GM21515 (cell line): ENCODE results near the gene AKR1C1.
"Not testable (repeated sequence)": the region's sequence is repeated elsewhere in the genome, so short reads cannot be mapped to it uniquely, and the experiment has no call there.

Experiments used
- ATAC-seq: cut with Tn5 transposase; IDR thresholded peaks from one replicate; pipeline ENCODE4 v1.9.1; 2021; ENCODE audit not compliant: unreplicated experiment

AKR1C1 gene

DNA sequence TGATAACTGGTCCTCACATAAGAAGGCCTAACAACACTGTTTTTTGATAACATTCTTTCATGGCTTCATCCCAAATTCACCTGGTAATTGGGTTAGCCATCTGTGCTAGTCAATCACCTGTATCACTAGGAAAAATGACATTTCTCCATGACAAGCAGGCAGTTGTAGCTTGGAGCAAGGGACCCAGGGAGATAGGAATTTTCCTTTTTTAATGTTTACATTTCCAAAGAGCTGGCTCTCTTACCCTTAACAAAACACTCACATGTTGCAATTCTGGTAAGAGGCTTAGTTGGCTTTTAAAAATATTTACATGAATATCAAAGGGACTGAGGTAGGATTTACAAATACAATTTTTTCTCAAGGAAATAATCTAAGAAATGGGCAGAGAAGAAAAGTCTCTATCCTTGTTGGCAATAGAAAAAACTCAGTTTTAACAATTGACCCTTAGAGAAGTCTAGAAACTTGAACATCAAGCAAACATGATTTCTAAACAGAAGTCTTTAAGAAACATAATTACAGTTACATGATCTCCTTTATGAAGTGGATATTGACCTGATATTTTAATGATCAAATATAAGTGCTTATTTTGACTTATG lies 16.1 kb upstream of the AKR1C1 start:
- ATAC-seq, result no peak

- ATAC-seq, result no peak
These were observed 15.3 kb upstream of the AKR1C1 start for GRCh38 chr10:4947635-4948596.

GRCh38 chr10:4951512-4952162 lies 11.6 kb upstream of the AKR1C1 start:
- ATAC-seq, result not testable (repeated sequence)

GRCh38 chr10:4953405-4953804 lies 9.8 kb upstream of the AKR1C1 start:
- no peak for ATAC-seq

- ATAC-seq, result not testable (repeated sequence)
These were observed 7.1 kb upstream of the AKR1C1 start for GRCh38 chr10:4956088-4956487.

- not testable (repeated sequence) for ATAC-seq
These were observed 6.1 kb upstream of the AKR1C1 start for GRCh38 chr10:4956955-4957645.

DNA sequence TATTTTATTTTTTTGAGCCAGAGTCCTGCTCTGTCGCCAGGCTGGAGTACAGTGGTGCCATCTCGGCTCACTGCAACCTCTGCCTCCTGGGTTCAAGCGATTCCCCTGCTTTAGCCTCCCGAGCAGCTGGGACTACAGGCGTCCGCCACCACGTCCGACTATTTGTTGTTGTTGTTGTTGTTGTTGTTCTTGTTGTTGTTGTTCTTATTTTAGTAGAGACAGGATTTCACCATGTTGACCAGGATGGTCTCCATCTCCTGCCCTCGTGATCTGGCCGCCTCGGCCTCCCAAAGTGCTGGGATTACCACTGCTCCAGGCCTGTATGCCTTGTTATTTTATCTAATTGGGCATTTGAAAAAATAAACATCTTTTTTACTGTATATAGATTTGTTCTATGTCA lies 1.7 kb upstream of the AKR1C1 start:
- not testable (repeated sequence) for ATAC-seq

DNA sequence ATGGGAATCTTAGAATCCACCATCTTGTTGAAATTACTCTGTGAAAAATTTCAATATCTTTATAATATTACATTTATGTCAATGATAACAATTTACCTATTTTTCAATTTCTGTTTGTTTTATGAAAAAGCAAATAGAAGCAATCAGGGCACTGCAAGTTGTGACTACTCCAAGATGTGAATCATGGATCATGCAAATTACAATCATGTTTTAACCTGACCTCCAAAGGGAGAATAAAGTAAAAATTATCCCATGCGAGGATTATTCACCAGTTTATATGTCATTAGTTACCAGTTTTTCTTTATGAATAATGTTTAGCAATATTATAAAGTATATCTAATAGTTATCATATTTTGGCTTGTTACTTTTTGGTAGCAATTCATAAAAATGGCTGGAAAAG lies 907 bp upstream of the AKR1C1 start:
- ATAC-seq, result not testable (repeated sequence)

DNA sequence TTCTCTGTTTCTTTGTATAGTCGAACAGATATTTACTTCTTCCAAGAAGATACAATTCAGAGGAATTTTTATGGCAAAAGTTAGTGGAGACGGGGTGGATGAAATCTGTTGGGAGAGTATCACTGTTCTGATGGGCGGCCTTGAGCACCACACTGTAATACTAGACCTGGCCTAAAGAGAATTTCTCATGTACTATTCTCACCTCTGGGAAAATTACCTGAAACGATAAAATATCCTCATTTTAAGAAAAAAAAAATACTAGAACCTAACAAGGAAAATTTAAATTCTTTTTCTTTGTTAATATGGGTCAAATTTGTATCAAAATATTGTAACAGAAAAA lies 570 bp downstream of the AKR1C1 start:
- not testable (repeated sequence) for ATAC-seq

DNA sequence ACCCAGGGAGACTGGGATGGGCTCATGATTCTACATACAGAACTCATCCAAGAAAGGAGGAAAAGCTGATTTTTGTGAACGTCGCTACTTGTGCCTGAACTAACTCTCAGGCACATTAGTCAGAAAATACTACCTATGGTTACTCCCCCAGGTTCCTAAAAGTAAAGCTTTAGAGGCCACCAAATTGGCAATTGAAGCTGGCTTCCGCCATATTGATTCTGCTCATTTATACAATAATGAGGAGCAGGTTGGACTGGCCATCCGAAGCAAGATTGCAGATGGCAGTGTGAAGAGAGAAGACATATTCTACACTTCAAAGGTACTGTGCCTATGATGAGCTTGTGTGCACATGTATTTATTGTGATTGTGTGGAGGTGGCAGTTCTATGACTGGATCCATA lies 2.5 kb downstream of the AKR1C1 start:
- not testable (repeated sequence) for ATAC-seq

DNA sequence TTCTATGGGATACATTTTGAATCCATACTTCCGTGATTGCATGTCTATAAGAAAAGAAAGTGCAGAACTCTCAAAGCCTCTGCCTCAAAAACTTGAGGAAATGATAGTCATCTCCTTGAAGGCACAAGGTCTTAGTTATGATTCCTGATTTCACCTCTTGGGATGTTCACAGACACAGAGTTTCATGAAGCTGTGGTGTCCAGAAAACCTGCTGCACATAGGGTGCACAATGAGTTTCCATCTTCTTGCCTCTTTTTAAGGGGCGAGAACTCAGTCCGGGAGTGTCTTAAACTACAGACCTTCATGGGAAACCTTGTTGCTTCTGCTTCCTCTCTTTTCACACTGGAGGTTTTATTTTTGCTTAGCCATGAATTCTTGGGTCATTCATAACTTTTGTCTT lies 4.0 kb downstream of the AKR1C1 start:
- not testable (repeated sequence) for ATAC-seq

DNA sequence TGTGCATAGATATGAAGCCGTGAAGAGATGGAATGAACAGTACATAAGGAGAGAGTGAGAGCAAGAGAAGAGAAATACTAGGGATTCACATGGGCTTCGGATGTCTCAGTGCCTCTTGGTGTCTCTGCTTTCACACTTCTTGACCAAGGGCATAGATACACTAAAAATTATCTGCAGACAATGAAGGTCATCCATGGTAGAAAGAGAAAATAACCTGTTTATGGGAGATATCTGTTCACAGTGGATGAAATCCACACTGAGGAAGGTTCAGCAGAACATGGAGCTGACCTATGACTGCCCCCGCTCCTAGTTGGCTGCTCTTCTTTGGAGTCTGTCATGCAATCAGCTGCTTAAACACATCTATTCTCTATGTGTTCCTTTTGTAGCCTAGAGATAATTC lies 6.1 kb downstream of the AKR1C1 start:
- ATAC-seq, result not testable (repeated sequence)

DNA sequence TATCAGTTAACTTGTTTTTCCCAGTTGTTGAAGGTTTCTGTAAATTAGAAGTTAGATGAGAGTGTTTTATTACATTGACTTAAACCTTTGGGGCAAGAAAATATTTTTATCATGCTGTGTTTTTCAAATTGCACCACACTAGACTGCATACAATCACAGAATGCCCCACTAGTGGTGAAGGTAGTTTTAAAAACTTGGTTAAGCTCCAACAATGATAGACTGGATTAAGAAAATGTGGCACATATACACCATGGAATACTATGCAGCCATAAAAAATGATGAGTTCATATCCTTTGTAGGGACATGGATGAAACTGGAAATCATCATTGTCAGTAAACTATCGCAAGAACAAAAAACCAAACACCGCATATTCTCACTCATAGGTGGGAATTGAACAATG lies 7.1 kb downstream of the AKR1C1 start:
- ATAC-seq, result not testable (repeated sequence)

DNA sequence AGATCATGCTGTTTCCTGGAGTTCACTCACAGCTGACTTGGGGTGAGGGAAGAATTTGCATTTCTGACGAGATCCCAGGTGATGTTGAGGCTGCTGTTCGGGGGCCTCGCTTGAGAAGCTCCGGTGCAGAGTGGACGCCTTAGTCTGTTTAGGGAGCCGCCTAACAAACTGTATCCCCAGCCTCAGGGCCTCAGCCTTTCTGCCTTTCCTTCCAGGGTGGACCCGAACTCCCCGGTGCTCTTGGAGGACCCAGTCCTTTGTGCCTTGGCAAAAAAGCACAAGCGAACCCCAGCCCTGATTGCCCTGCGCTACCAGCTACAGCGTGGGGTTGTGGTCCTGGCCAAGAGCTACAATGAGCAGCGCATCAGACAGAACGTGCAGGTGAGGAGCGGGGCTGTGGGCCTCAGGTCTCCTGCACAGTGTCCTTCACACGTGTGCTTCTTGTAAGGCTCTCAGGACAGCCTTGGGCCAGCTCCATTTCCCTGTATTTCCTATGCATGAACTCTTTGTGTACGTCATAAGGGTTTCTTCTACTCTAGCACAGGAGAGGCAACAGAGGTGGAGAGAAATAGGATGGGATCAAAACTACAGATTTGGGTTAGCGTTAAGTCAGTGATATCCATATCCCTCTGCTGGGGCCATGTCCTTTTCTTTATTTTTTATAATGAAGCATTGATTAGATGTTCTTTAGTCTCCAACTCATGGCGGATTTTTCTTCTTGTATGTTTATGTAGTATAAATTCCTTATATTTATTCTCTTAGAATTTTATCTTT lies 9.3 kb downstream of the AKR1C1 start:
- not testable (repeated sequence) for ATAC-seq

DNA sequence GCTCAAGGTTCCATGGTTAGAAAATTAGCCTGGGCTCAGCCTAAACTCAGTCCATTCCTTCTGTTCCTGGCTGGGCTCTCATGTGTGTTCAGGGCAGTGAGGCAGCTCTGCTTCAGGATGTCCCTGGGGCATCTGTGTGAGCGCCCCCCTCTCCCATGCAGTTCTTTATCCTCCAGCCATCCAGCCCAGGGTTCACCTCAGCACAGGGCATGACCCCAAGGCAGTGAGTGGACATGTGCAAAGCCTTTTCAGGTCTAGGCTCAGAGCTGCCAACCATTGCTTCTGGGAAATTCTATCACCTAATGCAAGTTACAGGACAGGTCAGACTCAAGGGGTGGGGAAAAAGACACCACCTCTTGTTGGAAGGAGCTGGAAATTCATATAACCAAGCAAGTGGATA lies 10.1 kb downstream of the AKR1C1 start:
- ATAC-seq, result not testable (repeated sequence)

- ATAC-seq, result not testable (repeated sequence)
These were observed 11.2 kb downstream of the AKR1C1 start for GRCh38 chr10:4974400-4974799.

DNA sequence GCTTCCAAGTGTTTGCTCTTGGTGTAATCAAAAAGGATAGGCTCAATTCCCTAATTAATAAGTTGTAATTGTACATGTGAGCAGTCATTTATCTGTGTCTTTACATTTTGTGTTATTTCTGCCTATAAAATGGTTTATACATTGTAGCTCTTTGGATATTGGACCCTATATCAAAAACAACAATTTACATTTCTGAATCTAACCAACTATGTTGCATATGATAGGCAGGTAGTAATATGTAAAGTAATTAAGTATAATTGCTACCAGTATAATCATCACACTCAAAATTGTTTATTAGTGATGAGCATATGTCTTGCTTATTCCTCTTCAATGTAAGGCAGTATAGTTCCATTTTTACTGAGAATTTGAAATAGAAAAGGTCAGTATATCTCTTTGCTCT lies 13.8 kb downstream of the AKR1C1 start:
- no peak for ATAC-seq

GRCh38 chr10:4978870-4979269 lies 15.7 kb downstream of the AKR1C1 start:
- no peak for ATAC-seq

DNA sequence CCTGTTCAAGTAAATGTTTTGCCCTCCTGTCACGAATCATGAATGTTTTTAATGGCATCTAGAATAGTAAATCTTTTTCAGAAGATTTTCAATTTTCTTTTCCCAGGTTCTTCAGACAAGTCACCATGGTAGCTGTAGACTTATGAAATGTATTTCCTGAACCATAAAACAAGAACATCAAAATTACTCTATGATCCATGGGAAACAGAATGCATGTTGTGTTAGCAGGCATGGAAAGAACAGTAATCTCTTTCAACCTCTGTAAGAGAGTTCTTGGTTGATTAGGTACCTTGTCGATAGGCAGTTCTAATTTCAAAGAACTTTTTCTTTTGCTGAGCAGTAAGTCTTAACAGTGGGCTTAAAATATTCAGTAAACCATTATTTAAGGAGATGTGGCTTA lies 17.6 kb downstream of the AKR1C1 start:
- no peak for ATAC-seq

- ATAC-seq, result no peak
These were observed 18.7 kb downstream of the AKR1C1 start for GRCh38 chr10:4981722-4982471.
